K562 (cell line): ENCODE results near the gene CDC26. TPM values are rescaled to one million over a fixed set of nuclear protein-coding genes. Genes with fewer than 3 reads are reported as not detected.

Experiments
- ATF1 ChIP-seq, 2 experiments: fragments of 450-650 bp in 1 of 2; IDR thresholded peaks; 2 replicates each; pipeline ENCODE4 v1.6.1; 2016; ENCODE audit warnings: missing compliant biosample characterization in 1 of 2, missing genetic modification characterization in 1 of 2
- ESRRA ChIP-seq: fragments of 450-650 bp; IDR thresholded peaks from 2 replicates; pipeline ENCODE4 v1.6.1; 2014; ENCODE audit warnings: low read depth, mild to moderate bottlenecking, moderate library complexity, borderline replicate concordance
- ESRRB ChIP-seq: fragments of 250-450 bp; sonication (Bioruptor Pico); IDR thresholded peaks from 2 replicates; pipeline ENCODE4 v1.5.0; 2020; ENCODE audit warnings: mild to moderate bottlenecking, moderate library complexity, borderline replicate concordance
- HNRNPK ChIP-seq: fragments of 200-400 bp; formaldehyde crosslinking; IDR thresholded peaks from one replicate; pipeline ENCODE4 v1.6.1; 2018; ENCODE audit warnings: mild to moderate bottlenecking, low read depth, low read length; ENCODE audit not compliant: poor library complexity, severe bottlenecking
- ILF3 ChIP-seq: fragments of 450-650 bp; IDR thresholded peaks from 2 replicates; pipeline ENCODE4 v1.6.1; 2018; ENCODE audit warnings: antibody characterized with exemption, mild to moderate bottlenecking, moderate library complexity, borderline replicate concordance
- MAFK ChIP-seq: IDR thresholded peaks from 2 replicates; pipeline ENCODE4 v1.6.1; 2011; ENCODE audit warnings: low read length, improper control_type of control experiment
- MEIS2 ChIP-seq: fragments of 450-650 bp; IDR thresholded peaks from 2 replicates; pipeline ENCODE4 v1.6.1; 2014; ENCODE audit warnings: mild to moderate bottlenecking; ENCODE audit not compliant: partially characterized antibody
- PHF20 ChIP-seq: fragments of 450-650 bp; IDR thresholded peaks from 2 replicates; pipeline ENCODE4 v1.6.1; 2018; ENCODE audit not compliant: partially characterized antibody
- PRMT5 ChIP-seq: sonication (generic); formaldehyde crosslinking; IDR thresholded peaks from 2 replicates; pipeline ENCODE4 v1.5.0; 2020; ENCODE audit warnings: missing genetic modification reagents
- RBBP5 ChIP-seq: fragments of 200-600 bp; sonication (generic); IDR thresholded peaks from 2 replicates; pipeline ENCODE4 v1.6.1; 2012; ENCODE audit warnings: borderline replicate concordance, mild to moderate bottlenecking, low read length, control low read depth, inconsistent platforms; ENCODE audit not compliant: insufficient read depth, poor library complexity, severe bottlenecking
- SP2 ChIP-seq: IDR thresholded peaks from 2 replicates; pipeline ENCODE4 v1.6.1; 2011; ENCODE audit warnings: mild to moderate bottlenecking, low read depth, low read length, moderate library complexity; ENCODE audit not compliant: poor library complexity, severe bottlenecking; ENCODE audit errors: extremely low read depth
- TCF7 ChIP-seq: sonication (generic); IDR thresholded peaks from 2 replicates; pipeline ENCODE4 v1.6.1; 2016; ENCODE audit warnings: antibody characterized with exemption, borderline replicate concordance
- TEAD4 ChIP-seq, 2 experiments: sonication (generic) in 1 of 2; formaldehyde crosslinking in 1 of 2; IDR thresholded peaks; 2 replicates each; pipeline versions ENCODE4 v1.6.1 to v1.8.0; 2012 to 2022; ENCODE audit warnings: borderline replicate concordance in 1 of 2, inconsistent platforms in 1 of 2, low read length in 1 of 2, mild to moderate bottlenecking in 1 of 2, missing genetic modification reagents in 1 of 2
- TSHZ1 ChIP-seq: fragments of 250-450 bp; sonication (Bioruptor Pico); IDR thresholded peaks from 2 replicates; pipeline ENCODE4 v1.4.0; 2020; ENCODE audit warnings: mild to moderate bottlenecking, moderate library complexity
- ZBED1 ChIP-seq: IDR thresholded peaks from 2 replicates; pipeline ENCODE4 v1.6.1; 2014
- ZFX ChIP-seq: sonication (generic); formaldehyde crosslinking; IDR thresholded peaks from 2 replicates; pipeline ENCODE4 v1.8.0; 2022; ENCODE audit warnings: mild to moderate bottlenecking, missing genetic modification reagents, moderate library complexity
- ZNF3 ChIP-seq: fragments of 250-450 bp; sonication (Bioruptor Pico); IDR thresholded peaks from 2 replicates; pipeline ENCODE4 v1.5.0; 2021; ENCODE audit warnings: mild to moderate bottlenecking, moderate library complexity
- ZNF583 ChIP-seq: fragments of 250-450 bp; sonication (Bioruptor Pico); IDR thresholded peaks from 2 replicates; pipeline ENCODE4 v1.4.0; 2020
- polyA plus RNA-seq, 8 experiments: library from polyadenylated mRNA; depleted of rRNA in 4 of 8; stranded (reverse) in 5 of 8; unstranded in 3 of 8; fragments of >200 nt; fragmentation: Nextera tagmentation in 2 of 8; fragmentation: Illumina TruSeq in 1 of 8; extraction: Ambion mirVana in 2 of 8; extraction: Trizol in 1 of 8; gene quantifications; 2 replicates each; pipeline versions ENCODE4 v1.2.1 to v1.2.3, GENCODE V29; 2011 to 2014; ENCODE audit warnings: inconsistent platforms in 1 of 8, missing spikeins in 1 of 8
- total RNA-seq, 7 experiments: library from RNA; depleted of rRNA in 6 of 7; stranded (reverse); fragments of >200 nt in 6 of 7; fragmentation: Illumina TruSeq in 2 of 7; extraction: Trizol in 2 of 7; gene quantifications; 2 replicates each; pipeline versions ENCODE4 v1.2.1 to v1.2.3, GENCODE V29; 2011 to 2021; ENCODE audit warnings: low replicate concordance in 1 of 7
- TF ChIP-seq, protein P1 (sequence below): fragments of 450-650 bp; IDR thresholded peaks from 2 replicates; pipeline ENCODE4 v1.6.1; 2016; ENCODE audit warnings: borderline replicate concordance

Gene CDC26
- total and polyA plus RNA-seq, 9 of the 15 experiments (the other 6 are each of a cell fraction or from before 2014, with no cell fraction given): 33.0 to 147 (median 60.0) TPM

GRCh38 chr9:113221003-113221799 is 54.2 kb downstream of the CDC26 start, which contains the start of the genes FKBP15 and SLC31A1 (continued):
- TF ChIP-seq TSHZ1 (CRISPR knock-in tag) (no peak), TEAD4 (IDR thresholded peaks at IDR 0.05; ENCODE audit: low read length) (peak; percentile 47; the same call in 1 of the 2 replicates), TEAD4 (CRISPR knock-in tag; IDR thresholded peaks at IDR 0.05; ENCODE audit: borderline replicate concordance) (no peak), ZBED1 (no peak), MEIS2 (peak; percentile 73), ESRRB (CRISPR knock-in tag) (no peak), ILF3 (no peak), ATF1 (CRISPR knock-in tag; IDR thresholded peaks at IDR 0.05) (peak; percentile 52; the same call in 1 of the 2 replicates), ATF1 (tag; IDR thresholded peaks at IDR 0.05) (peak; percentile 94), RBBP5 (peak; percentile 95), ZNF583 (no peak), ZFX (CRISPR knock-in tag) (peak; percentile 69), ZNF3 (no peak), PRMT5 (CRISPR knock-in tag) (no peak), ESRRA (peak; percentile 47; the same call in 1 of the 2 replicates), MAFK (no peak), PHF20 (peak; percentile 79), TCF7 (peak; percentile 72; the same call in 1 of the 2 replicates), SP2 (no peak), HNRNPK (no peak)
- TF ChIP-seq, protein P1, sequence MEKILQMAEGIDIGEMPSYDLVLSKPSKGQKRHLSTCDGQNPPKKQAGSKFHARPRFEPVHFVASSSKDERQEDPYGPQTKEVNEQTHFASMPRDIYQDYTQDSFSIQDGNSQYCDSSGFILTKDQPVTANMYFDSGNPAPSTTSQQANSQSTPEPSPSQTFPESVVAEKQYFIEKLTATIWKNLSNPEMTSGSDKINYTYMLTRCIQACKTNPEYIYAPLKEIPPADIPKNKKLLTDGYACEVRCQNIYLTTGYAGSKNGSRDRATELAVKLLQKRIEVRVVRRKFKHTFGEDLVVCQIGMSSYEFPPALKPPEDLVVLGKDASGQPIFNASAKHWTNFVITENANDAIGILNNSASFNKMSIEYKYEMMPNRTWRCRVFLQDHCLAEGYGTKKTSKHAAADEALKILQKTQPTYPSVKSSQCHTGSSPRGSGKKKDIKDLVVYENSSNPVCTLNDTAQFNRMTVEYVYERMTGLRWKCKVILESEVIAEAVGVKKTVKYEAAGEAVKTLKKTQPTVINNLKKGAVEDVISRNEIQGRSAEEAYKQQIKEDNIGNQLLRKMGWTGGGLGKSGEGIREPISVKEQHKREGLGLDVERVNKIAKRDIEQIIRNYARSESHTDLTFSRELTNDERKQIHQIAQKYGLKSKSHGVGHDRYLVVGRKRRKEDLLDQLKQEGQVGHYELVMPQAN: peak; percentile 63; the same call in 1 of the 2 replicates
